Activated T-helper 17 cell treated with anti-CD3 and anti-CD28 coated beads, Interleukin-2, amount 50 U/mL, for 72 hours (primary cell): ENCODE results near the gene SERINC5. TPM values are rescaled to one million over a fixed set of nuclear protein-coding genes. Genes with fewer than 3 reads are reported as not detected.

Experiments used
- ATAC-seq: fragments of 150-1000 bp; cut with Tn5 transposase; replicated peaks from 2 replicates; pipeline ENCODE4 v1.10.0; 2021; ENCODE audit warnings: mild to moderate bottlenecking, moderate library complexity
- H3K27ac Mint-ChIP-seq: one replicate; pipeline ENCODE4 v1.8.0; 2022; ENCODE audit warnings: mixed read lengths
- H3K27me3 Mint-ChIP-seq: one replicate; pipeline ENCODE4 v1.8.0; 2022; ENCODE audit warnings: mixed read lengths
- H3K36me3 Mint-ChIP-seq: one replicate; pipeline ENCODE4 v1.8.0; 2022; ENCODE audit warnings: low read depth, mild to moderate bottlenecking, mixed read lengths
- H3K4me1 Mint-ChIP-seq: one replicate; pipeline ENCODE4 v1.8.0; 2022; ENCODE audit warnings: mixed read lengths
- H3K4me3 Mint-ChIP-seq: one replicate; pipeline ENCODE4 v1.8.0; 2022; ENCODE audit warnings: mild to moderate bottlenecking, mixed read lengths
- H3K9me3 Mint-ChIP-seq: one replicate; pipeline ENCODE4 v1.8.0; 2022; ENCODE audit warnings: mixed read lengths
- total RNA-seq, 2 donors: library from RNA; stranded (reverse); gene quantifications; one replicate each; pipeline ENCODE4 v1.2.3, GENCODE V29; 2022

Gene SERINC5
- total RNA-seq, 2 donors from 2014 or later = 50.7 to 76.7 TPM

DNA sequence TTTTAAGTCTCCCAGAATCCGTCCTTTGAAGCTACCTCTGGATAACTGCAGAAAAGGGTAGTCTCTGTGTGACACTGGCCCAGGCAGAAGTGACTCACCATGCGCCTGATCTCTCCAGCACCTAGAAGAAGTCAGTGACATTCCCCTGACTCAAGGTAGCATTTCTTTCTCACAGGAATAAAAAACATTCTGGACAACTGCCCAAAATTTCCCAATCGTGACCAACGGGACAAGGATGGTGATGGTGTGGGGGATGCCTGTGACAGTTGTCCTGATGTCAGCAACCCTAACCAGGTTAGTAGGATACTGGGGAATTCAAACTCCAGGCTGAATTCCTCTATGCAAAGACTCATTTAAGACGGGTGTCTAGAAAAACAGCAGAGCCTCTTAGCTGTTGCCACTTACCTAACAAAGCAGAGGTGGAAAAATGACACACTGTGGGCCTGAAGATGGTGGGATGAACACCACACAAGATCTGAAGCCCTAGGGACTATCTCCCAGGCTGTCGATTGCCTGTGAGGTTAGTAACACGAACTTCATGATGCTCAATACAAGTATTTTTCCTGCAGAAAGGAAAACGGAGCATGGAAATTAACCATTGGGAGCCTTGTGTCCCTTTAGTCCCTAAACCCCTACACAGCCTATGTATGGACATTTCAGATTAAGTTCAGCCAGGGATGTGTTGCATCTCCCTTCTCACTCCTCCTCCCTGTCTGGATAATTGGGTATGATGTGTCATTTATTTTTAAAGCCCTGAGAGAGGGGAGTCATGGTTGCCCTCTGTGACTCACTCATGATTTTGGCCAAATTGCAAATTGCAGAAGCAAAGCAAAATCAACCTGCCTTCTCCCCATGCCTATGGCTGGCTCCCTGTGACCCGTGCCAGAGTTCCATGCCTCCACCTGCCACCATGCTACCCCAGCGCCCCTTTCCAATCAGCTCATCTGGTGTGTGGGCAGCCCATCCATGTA lies 183.5 kb downstream of the SERINC5 start:
- Mint-ChIP-seq H3K27ac (peak overlapping the region; percentile 3), H3K36me3 (peaks cover 4% of the 10 kb centered on the region), H3K27me3 (no peaks in the 10 kb centered on the region), H3K4me1 (peaks cover 7% of the 10 kb centered on the region), H3K9me3 (no peaks in the 10 kb centered on the region), H3K4me3 (no peak overlapping the region)
- ATAC-seq = no peak

DNA sequence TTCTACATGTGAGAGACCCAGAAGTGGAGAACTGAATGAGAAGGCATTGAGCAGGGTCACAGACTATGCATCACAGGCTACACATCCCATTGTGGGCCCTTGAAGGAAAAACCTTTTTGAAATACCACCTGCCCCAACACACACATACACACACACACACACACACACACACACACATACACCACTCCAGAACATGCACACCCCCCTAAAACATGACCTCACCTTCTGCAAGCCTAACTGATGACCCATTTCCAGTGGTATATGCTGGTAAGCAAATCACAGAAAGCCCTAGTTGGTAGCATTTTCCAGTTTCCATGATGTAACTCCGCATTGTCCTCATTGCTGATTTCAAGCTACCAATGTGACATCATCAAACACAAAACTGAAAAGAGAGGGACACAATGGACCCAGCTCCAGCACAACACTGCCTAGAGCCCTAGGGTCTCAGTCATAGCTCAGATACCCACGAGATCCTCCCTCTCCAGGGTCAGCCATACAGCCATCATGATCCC lies 184.3 kb downstream of the SERINC5 start:
- H3K27me3 Mint-ChIP-seq = no peaks in the 10 kb centered on the region
- ATAC-seq = peak; percentile 36

DNA sequence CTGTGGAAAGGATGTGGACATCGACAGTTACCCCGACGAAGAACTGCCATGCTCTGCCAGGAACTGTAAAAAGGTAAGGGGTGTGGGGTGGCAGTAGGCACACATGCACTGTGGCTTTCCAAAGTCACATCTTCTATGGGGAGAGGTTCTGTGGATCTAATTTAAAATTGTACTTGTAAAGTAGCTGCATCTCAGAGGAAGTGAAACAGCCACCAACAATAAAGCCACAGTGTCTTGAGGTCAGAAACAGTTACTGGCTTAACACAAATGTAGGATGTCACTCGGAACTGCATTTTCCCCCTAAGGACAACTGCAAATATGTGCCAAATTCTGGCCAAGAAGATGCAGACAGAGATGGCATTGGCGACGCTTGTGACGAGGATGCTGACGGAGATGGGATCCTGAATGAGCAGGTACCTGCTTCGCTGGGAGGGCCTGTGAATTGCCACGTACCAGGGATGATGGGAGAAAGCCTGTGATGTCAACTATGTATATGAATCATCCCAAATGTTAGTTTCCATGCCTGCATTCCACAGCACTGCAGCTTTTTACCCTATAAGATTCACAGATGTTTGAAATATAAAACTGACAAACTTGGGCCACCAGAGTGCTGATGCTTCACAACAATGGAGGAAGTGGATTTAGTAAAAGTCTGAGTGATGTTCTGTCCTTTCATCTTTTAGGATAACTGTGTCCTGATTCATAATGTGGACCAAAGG lies 185.4 kb downstream of the SERINC5 start:
- peak overlapping the region; percentile 0 for H3K4me3 Mint-ChIP-seq
- peak; percentile 57 for ATAC-seq
- no peaks in the 10 kb centered on the region for H3K27me3 Mint-ChIP-seq
- H3K27ac Mint-ChIP-seq = peak overlapping the region; percentile 14
- H3K9me3 Mint-ChIP-seq = no peaks in the 10 kb centered on the region
- H3K4me1 Mint-ChIP-seq = peaks cover 7% of the 10 kb centered on the region
- peaks cover 5% of the 10 kb centered on the region for H3K36me3 Mint-ChIP-seq

More for the DNA sequence above, 184.3 kb downstream of the SERINC5 start:
- Mint-ChIP-seq H3K9me3 (no peaks in the 10 kb centered on the region), H3K27ac (peak overlapping the region; percentile 3), H3K36me3 (peaks cover 5% of the 10 kb centered on the region), H3K4me3 (no peak overlapping the region), H3K4me1 (peaks cover 7% of the 10 kb centered on the region)

DNA sequence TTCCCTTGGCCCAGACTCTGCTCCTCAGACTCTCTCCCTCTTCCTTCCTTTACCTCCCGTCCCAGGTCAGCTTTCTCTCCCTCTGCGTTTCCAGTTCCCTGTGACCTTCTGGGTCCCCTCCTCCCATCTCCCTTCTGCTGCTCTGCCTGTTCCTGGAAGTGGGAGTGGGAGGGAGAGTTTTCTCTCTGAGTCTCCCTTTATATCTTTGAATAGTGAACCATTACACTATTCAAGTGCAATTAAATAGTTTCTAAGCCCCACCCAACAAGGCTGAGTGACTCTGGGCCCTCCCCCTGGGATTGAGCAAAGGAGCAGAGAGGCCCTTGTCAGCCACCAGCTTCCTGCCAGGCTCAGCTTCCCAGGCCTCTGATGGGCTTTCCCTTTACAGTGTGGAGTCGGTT lies 185.9 kb downstream of the SERINC5 start:
- Mint-ChIP-seq H3K9me3 (no peaks in the 10 kb centered on the region), H3K27ac (peak overlapping the region; percentile 14)

DNA sequence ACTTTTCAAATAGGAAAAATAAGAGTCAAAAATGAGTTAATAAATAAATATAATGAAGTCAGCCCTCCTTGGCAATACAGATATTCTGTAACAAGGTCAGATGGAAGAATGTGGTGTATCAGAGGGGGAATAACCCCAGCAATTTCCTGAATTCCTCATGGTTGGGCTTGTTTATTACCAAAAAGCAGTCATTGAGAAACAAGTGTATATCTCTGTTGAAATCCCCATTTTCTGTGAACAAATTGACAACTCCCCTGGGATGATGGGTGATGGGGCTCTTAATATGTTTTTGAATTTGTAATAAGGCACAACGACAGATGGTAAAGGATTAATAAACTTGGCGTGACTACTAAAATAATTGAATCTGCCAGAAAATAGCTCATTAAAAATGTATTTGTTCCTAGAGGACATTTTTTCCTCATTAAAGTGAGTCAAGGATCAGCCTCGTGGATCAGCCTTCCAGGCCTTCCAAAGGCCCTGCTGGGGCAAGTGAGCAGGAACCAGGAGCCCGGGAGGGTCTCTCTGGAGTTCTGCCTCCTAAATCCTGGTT lies 186.5 kb downstream of the SERINC5 start:
- peaks cover 5% of the 10 kb centered on the region for H3K36me3 Mint-ChIP-seq
- H3K4me3 Mint-ChIP-seq = no peak overlapping the region
- ATAC-seq = no peak
- H3K27ac Mint-ChIP-seq = peak overlapping the region; percentile 14
- H3K9me3 Mint-ChIP-seq = no peaks in the 10 kb centered on the region
- no peaks in the 10 kb centered on the region for H3K27me3 Mint-ChIP-seq
- peaks cover 7% of the 10 kb centered on the region for H3K4me1 Mint-ChIP-seq

More for the DNA sequence above, 185.9 kb downstream of the SERINC5 start:
- Mint-ChIP-seq H3K36me3 (peaks cover 5% of the 10 kb centered on the region), H3K27me3 (no peaks in the 10 kb centered on the region), H3K4me1 (peaks cover 7% of the 10 kb centered on the region), H3K4me3 (peak overlapping the region; percentile 0)
- peak; percentile 11 for ATAC-seq

DNA sequence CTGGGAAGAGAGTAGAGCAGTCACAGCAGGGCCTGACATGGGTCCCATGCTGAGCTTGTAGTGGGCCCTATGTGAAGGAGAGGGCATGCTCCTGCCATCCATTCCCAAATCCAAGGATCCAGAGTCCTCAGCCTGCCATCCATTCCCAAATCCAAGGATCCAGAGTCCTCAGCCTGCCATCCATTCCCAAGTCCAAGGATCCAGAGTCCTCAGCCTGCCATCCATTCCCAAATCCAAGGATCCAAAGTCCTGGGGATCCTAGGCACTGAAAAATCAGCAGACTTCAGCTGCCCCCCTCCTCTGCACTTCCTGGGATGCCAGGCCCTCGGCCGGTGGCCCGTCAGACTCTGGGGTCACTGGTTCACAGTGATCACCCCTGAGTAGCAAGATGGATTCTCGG lies 187.1 kb downstream of the SERINC5 start:
- H3K9me3 Mint-ChIP-seq = no peaks in the 10 kb centered on the region
- peaks cover 5% of the 10 kb centered on the region for H3K36me3 Mint-ChIP-seq
- no peak for ATAC-seq
- H3K4me1 Mint-ChIP-seq = peaks cover 7% of the 10 kb centered on the region
- no peaks in the 10 kb centered on the region for H3K27me3 Mint-ChIP-seq
- H3K4me3 Mint-ChIP-seq = no peak overlapping the region
- H3K27ac Mint-ChIP-seq = no peak overlapping the region

DNA sequence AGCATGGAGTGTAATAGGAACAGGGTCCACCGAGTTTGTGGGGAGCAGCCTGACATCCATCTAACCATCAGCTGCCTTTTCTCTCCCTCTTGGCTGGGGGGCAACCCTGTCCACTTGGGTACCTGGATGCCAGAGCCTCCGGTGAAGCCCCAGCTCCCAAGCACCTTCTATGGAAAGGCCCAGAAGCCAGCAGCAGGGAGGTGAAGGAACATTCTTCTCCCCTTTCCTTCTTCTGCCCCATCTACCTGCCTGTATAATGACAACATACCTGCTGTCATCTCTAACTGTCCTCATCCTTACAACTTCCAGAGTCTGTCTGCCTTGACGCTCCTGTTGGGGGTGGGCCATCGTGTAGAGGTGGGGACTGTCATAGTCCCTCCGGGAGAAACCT lies 187.6 kb downstream of the SERINC5 start:
- H3K36me3 Mint-ChIP-seq = peaks cover 5% of the 10 kb centered on the region
- peaks cover 7% of the 10 kb centered on the region for H3K4me1 Mint-ChIP-seq
- H3K9me3 Mint-ChIP-seq = no peaks in the 10 kb centered on the region
- no peak for ATAC-seq
- no peak overlapping the region for H3K4me3 Mint-ChIP-seq
- no peak overlapping the region for H3K27ac Mint-ChIP-seq
- H3K27me3 Mint-ChIP-seq = no peaks in the 10 kb centered on the region

DNA sequence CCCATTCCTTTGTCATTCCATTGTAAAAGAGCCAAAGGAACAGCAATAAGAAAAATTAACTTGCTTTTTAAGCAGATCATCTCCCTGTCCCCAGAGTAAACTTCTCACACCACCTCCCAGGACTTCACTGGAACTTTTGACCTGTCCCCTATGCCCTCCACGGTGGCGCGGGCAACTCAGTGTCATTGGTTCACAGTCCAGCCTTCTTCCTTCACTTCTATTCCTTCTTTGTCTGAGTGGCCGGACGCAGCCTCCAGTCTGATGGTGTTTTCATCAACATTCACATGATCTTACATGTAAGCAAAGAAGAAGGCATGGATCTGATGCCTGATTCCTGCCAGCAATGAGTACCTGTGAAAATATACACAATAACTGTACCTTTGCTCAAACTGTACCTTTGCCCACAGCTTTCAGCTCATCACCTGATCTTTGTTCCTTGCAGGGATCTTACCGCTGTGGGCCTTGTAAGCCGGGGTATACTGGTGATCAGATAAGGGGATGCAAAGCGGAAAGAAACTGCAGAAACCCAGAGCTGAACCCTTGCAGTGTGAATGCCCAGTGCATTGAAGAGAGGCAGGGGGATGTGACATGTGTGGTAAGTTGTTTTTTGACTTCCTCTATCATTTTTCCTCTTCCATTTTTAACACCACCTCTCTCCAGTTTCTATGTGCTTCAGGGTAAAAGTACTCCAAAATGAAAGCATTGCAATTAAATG lies 188.2 kb downstream of the SERINC5 start:
- no peak overlapping the region for H3K4me3 Mint-ChIP-seq
- no peaks in the 10 kb centered on the region for H3K9me3 Mint-ChIP-seq
- ATAC-seq = no peak
- peaks cover 5% of the 10 kb centered on the region for H3K36me3 Mint-ChIP-seq
- no peaks in the 10 kb centered on the region for H3K27me3 Mint-ChIP-seq
- no peak overlapping the region for H3K27ac Mint-ChIP-seq
- H3K4me1 Mint-ChIP-seq = peaks cover 7% of the 10 kb centered on the region

DNA sequence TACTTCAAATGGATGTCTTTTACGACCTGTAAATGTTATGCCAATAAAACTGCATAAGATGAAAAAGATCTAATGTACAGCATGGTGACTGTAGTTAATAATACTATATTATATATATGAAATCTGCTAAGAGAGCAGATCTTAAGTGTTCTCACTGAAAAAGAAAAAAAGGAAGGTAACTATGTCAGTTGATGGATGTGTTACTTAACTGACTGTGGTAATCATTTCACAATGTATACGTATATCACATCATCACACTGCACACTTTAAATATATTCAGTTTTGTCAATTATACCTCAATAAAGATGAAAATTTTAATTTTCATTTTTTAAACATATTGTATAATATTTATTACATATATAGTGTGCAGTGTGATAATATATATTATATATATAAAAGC lies 188.8 kb downstream of the SERINC5 start:
- no peaks in the 10 kb centered on the region for H3K9me3 Mint-ChIP-seq
- H3K36me3 Mint-ChIP-seq = peaks cover 5% of the 10 kb centered on the region
- no peak overlapping the region for H3K27ac Mint-ChIP-seq
- H3K27me3 Mint-ChIP-seq = no peaks in the 10 kb centered on the region
- H3K4me1 Mint-ChIP-seq = peaks cover 7% of the 10 kb centered on the region
- ATAC-seq = no peak
- no peak overlapping the region for H3K4me3 Mint-ChIP-seq

DNA sequence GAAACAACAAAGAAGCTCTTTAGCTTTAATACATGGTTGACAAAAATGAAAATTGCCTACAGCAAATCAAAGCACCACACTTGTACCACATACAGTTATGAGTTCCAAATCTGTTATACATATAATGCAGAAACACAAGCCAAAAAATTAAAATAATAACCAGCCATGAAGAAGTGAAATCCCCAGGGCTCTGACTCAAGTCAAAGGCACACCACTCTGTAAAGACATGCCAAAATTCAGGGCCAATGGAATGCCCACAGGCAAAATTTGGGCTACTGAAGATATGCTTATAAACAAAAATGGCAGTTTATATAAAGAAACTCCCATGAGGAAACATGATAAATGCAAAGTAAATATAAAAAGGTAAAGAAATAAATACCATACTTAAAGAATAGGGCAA lies 191.7 kb downstream of the SERINC5 start:
- Mint-ChIP-seq H3K4me3 (no peak overlapping the region), H3K36me3 (peaks cover 5% of the 10 kb centered on the region), H3K4me1 (no peaks in the 10 kb centered on the region), H3K27me3 (no peaks in the 10 kb centered on the region), H3K27ac (no peak overlapping the region), H3K9me3 (no peaks in the 10 kb centered on the region)
- no peak for ATAC-seq

Other genes with a start within 250 kb of the SERINC5 start
- gene THBS4, start 220.7 kb downstream of the SERINC5 start, total RNA-seq = 1 to 10 TPM; 1.7 to 3.5 TPM
- gene SPZ1, start 64.0 kb upstream of the SERINC5 start, total RNA-seq = not detected
- 10 to 100 TPM; 15.5 to 16.6 TPM for gene ZFYVE16, start 152.0 kb upstream of the SERINC5 start, total RNA-seq
- under 1 TPM; 0.13 to 0.42 TPM for gene FAM151B, start 232.1 kb upstream of the SERINC5 start, total RNA-seq